ENCODE results near the gene MITD1.
"Not testable (repeated sequence)": the region's sequence is repeated elsewhere in the genome, so short reads cannot be mapped to it uniquely, and the experiment has no call there.

MITD1 gene

GRCh38 chr2:99153921-99154604 is 26.8 kb downstream of the MITD1 start:
- peak; percentile 1 for DNase-seq

GRCh38 chr2:99152199-99152895 is 28.5 kb downstream of the MITD1 start:
- DNase-seq, result no peak

GRCh38 chr2:99150706-99151105 is 30.2 kb downstream of the MITD1 start:
- DNase-seq, result no peak

DNA sequence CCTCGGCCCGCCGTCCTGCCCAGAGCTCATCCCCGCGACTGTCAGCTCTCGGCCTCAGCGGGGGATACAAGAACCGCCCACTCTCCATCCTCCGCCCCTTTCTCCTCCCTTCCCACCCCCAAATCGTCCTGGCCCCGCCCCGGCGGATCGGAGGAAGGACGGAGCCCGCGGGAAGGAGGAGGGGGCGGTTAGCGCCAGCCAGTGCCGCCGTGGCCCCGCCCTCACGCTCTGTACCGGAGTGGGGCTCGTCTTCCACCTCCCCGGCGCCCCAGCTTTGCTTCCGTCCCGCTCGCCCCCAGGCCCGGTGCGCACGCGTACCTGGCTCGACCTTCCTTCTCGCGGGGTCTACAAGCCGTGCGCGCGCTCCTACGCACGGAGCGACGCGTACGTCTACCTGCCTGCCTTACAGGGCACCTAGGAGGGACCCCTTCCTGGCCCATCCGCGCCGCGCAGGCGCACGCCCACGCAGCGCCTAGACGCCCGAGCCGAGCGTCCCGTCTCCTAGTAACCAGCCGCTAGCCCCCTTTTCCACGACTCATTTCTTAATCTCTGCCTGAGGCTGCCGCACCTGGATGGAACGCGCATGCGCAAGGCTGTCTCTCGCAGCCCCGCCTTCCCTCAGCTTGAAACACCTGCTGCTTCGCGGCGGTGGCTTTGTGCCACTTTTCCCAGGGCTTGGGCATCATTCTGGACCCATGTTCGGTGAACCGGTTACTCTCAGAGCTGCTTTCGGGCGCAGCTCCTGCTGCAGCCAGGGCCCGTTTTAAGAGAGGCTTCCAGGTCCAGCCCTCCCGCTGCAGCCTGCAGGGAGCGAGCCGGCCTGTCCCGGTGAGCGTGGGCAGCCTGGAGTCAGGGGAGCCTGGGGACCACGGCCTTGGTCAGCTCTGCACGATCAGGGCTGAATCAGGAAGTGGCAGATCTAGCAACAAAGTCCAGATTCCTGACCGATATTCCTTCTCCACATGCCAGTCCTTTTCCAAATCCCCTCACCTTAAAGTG is 39.4 kb downstream of the MITD1 start, which contains the start of gene C2orf15:
C2orf15 (plus strand) TSS at position 598 of the 999 bp plus-strand sequence. CDS start 8,852 bp downstream, outside the sequence.
- DNase-seq, result peak; percentile 95

- no peak for DNase-seq
Measured at GRCh38 chr2:99140860-99141109, 40.1 kb downstream of the MITD1 start.

- no peak for DNase-seq
Measured at GRCh38 chr2:99140056-99140859, 40.6 kb downstream of the MITD1 start.

- no peak for DNase-seq
Measured at GRCh38 chr2:99139003-99139402, 41.9 kb downstream of the MITD1 start.

DNA sequence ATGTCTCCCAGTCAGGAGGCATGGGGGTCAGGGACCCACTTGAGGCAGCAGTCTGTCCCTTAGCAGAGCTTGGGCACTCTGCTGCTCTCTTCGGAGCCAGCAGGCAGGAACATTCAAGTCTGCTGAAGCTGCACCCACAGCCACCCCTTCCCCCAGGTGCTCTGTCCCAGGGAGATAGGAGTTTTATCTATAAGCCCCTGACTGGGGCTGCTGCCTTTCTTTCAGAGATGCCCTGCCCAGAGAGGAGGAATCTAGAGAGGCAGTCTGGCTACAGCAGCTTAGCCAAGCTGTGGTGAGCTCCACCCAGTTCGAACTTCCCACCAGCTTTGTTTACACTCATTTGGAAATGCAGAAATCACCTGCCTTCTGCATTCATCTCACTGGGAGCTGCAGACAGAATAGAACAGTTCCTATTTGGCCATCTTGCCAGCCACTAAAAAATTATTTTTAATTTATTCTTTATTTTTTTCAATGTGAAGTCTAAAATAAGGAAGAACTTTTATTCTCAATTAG is 45.8 kb downstream of the MITD1 start:
- DNase-seq, result not testable (repeated sequence)

DNA sequence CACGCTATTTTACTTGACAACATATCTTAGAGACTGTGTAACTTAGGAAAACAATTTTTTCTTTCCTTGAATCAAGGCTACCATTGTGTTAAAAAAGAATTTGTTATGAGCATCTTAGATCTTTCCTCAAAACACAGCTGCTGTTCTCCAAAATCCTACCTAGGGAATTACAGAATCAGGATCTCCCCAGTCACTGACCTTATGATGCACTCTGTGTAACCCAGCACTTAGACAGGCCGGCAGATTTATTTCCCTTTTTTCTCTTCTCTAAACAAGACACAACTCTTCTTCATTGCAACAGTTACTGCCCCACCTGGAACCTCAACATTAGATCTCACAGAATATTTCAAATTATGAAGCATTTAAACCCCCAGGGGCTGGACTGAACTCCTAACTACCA is 52.9 kb downstream of the MITD1 start:
- no peak for DNase-seq
